ENCODE data around the gene GRM7.

GRCh38 chr3:7744850-7745249 is 883.9 kb downstream of the GRM7 start:
- no peak for TF ChIP-seq ZNF121 (tag by site-specific recombination; IDR thresholded peaks at IDR 0.05)
- TF ChIP-seq PRDM10 (tag by site-specific recombination; IDR thresholded peaks at IDR 0.05): no peak
- no peak for TF ChIP-seq CTCF (tag by site-specific recombination; IDR thresholded peaks at IDR 0.05)
- TF ChIP-seq TRIM28 (IDR thresholded peaks at IDR 0.05; ENCODE audit: borderline replicate concordance, low read length): no peak
- no peak for TF ChIP-seq BCL11A (tag by site-specific recombination; IDR thresholded peaks at IDR 0.05; ENCODE audit: low read depth)
- no peak for TF ChIP-seq ZBTB1 (tag by site-specific recombination; IDR thresholded peaks at IDR 0.05)
- TF ChIP-seq ZNF239 (tag by site-specific recombination; IDR thresholded peaks at IDR 0.05): no peak
- no peak for TF ChIP-seq ZNF292 (tag by site-specific recombination; IDR thresholded peaks at IDR 0.05; ENCODE audit: borderline replicate concordance, low read depth)
- no peak for TF ChIP-seq KLF1 (tag by site-specific recombination; IDR thresholded peaks at IDR 0.05)
- TF ChIP-seq ZNF510 (tag by site-specific recombination; IDR thresholded peaks at IDR 0.05; ENCODE audit: insufficient replicate concordance): no peak
- TF ChIP-seq REST (tag by site-specific recombination; IDR thresholded peaks at IDR 0.05): no peak
- no peak for TF ChIP-seq ZNF2 (tag by site-specific recombination; IDR thresholded peaks at IDR 0.05)
- no peak for TF ChIP-seq ZNF623 (tag by site-specific recombination; IDR thresholded peaks at IDR 0.05)
